ENCODE results near the gene RERE.

Gene RERE

DNA sequence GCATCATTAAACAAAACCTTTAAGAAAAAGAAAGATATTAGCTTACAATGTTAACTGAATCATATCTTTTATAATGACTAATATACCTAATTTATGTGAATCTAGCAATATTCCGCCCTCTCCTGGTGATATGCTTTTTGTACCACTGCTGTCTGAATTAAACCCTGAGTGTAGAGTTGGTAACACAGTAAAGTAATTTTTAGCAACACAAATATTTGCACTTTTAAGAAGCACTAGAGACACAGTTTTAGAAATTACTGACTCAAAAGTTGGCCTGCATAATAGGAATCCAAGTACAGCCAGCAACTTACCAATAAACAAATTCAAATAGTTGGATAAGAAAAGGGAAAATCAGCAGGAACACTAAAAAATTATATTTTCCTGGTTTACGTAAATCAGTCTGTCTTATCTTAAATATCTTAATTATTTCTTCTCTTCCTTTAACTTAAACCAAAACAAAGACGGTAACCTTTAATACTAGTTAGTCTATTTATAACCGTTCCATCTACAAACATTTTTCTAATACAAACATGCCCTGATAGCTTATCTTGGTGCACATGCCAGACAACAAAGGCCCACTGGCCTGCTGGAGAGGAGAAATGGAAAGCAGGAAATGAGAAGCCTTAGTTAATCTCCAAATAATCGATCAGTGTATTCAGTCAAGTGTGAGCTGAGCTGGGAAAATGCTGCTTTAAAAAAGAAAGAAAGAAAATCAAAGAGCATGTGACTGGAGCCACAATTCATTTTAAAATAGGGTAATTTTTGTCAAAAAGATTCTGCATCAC, 246.0 kb downstream of the RERE start:
- DNase-seq (ENCODE audit: low spot score): no peak

DNA sequence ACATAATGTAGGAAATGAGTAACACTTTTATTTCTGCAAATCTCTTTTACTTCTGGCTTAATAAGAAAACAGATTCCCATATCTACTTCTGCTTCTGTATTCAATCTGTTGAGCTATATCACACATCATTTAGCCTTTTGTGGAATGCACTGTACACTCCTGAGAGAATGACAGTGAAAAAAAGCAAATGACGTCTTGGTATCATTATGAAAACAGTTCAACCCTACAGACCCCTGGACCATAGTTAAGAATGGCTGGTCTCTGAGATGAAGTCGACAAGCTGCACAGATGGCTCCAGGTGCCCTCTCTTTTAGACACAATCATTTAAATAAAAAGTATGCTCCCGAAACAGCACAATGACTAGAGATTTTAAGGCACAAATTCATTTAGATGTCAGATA, 247.0 kb downstream of the RERE start:
- no peak for DNase-seq (ENCODE audit: low spot score)

DNA sequence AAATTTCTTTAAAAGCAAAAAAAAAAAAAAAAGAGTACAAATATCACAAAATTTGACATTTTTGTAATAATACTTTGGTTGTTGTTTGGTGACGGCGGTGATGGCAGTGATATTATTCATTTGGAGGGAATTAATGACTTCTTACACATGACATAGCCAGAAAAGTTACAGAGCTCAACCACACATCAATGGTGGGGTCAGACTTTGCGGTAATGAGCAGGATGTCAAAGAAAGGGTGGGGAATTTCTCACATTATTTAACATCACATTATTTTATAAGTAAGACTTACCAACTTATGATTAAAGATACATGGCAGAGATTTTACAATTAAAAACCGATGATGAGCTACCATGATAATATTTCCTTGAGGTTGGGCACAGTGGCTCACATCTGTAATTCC, 248.2 kb downstream of the RERE start:
- DNase-seq (ENCODE audit: low spot score): no peak

DNA sequence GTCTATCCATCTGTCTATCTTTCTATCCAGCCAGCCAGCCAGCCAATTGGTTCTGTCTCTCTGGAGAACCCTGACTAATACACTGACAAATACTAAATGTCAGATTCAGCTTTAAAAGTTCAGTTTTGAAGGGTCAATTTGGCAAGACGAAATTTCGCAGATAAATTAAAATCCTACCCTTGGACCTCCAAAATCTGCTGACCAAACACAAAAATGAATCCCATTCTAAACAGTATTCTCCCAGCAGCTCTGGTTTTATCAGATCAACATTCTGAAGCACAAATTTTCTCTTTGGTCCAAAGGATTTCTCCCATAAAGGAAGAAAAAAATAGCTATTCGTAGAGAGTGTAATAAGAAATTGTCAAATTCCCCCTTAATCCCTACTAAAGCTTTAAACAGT, 248.6 kb downstream of the RERE start:
- no peak for DNase-seq (ENCODE audit: low spot score)

DNA sequence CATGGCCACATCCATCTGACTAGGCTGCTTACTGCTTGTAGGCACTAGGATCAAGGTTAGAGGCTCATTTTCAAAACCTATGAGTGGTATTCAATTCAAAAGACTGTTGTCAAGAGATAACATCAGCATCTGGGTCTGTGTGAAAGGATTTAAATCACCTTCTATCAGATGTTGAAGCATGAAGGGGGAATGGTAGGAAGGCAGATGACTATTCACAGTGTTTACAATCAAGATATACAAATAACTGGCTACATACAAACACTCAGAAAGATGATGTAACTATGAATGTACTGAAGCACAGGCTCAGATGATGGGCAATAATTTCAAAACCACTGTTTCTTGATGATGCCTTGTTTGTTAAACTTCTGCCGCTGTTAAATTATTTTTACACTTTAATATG, 250.3 kb downstream of the RERE start:
- DNase-seq (ENCODE audit: low spot score): no peak

DNA sequence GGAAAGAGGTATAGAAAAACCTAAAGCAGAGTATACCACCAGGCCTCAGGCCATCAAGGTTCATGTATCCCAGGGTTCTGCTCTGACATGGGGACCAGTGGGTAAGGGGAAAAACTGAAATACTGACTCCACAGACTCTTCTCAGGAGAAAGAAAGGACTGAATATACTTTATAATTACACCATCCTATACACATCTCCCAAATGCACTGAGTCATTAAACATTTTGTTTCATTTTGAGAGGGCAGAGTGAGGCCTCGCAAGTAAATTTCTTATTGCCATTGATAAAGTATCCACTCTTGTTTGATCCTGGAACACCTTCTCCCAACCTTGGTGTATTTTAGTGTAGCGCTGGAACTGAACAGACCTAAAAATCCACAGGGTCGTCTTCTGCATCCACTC, 251.6 kb downstream of the RERE start:
- DNase-seq (ENCODE audit: low spot score): no peak

DNA sequence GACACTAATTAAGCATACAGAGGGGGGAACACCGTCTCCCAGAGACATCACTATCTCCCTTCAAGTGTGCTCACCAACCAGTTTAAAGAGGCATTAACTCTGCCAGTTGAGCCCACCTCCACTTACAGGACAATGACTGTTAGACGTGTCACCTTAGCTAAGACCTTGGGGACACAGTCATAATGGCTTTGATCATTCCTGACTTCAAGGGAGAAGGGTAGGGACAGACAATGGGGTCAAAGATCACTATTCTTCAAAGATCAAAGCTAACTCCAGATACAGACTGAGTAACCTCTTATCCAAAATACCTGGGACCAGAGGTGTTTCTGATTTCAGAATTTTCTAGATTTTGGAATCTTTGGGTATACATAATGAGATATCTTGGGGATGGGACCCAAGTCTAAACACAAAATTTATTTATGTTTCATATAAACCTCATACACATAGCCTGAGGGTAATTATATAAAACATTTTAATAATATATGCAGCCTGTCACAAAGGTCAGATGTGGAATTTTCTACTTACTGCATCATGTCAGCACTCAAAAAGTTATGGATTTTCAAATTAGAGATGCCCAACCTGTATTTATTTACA, 253.4 kb downstream of the RERE start:
- DNase-seq (ENCODE audit: low spot score): no peak

DNA sequence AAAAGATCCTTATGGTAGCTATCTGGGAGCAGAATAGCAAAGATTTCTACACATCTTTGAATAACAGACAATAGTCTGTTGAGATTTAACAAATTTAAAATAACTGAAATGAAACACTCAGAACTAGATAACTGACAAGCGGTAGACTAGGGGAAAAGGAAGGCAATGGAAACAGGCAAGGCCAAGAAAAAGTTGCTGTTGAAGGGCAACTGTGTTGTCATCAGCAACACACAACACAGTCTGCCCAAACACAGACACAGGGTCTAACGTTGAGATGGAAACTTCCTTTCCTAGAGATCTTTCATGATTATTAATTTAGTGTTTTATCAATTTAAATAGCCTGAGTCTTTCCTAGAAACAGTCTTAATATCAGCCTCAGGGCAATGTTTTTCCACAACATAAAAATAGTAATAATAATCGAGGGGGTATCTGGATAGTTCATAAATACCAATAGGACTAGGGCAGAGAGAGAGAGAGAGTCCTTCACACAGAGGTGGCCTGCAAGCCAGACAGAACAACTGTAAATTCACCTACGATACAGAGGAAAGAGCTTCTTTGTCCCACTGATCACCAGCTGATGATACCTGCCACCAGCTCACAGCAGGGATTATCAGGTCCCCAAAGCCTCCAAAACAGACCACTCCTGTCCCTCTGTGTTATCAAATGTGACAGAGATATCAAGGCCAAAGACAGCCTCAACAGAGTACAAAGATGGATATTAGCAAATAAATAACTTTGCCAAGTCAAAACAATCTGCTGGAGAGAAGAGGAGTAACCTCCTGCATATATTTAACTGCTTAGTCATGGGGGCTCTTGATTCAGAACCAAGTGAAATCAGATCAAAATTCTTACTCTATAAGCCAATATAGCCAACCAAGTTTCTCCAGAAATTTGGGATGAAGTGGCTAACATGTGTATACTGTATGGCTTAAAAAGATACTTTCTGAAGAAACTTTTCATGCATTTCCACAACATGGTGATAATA, 254.3 kb downstream of the RERE start:
- DNase-seq (ENCODE audit: low spot score): no peak

DNA sequence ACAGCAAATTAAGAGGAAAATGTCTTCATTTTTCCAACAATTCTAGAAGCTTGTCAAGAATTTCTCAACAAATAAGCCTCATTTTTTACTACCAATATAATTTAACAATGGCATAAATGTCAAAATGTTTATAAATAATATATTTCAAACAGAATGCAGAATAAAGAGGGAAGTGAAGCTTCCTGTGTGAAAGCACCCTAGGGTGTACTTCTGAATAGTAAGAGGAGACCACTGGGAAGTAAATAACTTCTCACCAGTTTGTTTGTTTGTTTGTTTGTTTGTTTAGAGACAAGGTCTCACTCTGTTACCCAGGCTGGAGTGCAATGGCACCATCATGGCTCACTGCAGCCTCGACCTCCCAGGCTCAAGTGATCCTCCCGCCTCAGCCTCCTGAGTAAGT, 255.2 kb downstream of the RERE start:
- peak; percentile 4 for DNase-seq (ENCODE audit: low spot score)

DNA sequence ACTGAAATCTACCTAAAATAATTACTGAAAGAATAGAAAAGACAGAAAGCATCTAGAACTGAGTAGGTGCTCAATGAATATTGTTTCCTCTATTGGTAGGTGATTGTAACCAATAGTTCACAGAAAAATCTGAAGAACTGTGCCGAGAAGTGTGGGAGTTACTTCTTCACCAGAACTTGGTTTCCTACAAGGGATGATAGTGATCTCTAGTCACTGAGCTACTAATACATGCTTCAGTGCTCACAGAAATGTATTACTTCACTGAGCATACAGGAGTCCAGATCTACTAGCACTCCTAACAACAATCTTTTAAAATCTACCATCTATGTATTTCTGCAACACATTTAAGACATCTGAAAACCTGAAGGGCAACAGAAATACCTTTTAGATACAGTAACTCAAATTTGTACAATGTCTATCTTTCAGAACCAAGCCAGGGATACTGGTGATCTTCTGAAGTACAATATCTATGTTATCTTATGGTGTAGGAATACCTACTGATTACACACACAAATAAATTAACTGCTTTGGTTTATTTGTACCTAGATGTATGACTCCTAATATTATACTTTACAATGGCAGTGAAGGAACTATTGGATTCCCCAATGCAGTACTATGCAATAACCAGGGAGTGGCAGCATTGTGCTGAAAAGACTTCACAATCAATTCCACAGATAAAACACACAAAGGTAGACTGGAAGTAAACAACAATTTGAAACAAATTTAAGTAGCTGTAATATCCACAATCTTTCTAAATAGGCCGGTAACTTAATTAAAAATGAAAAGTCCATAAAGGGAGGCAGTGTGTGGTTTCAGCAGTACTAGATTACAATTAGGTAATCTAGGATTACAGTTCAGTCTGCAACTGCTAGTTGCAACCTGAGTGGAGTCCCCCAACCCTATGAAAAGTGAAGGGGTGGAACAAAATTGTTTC, 256.6 kb downstream of the RERE start:
- DNase-seq (ENCODE audit: low spot score): peak; percentile 52

DNA sequence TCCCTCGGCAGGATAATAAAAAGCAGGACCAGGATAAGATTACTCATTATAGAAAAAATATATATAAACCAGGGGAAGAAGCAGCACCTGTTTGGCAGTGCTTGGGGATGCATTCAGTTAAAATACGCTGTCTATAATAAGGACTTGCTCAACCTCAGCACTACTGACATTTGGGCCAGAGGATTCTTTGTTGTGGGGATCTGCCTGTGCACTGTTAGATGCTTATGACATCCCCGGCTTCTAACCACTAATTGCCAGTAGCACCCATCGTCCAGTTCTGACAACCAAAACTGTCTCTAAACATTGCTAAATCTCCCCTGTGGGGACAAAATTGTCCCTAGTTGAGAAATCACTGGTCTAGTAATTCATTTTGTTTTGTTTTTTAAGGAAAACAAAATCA, 257.4 kb downstream of the RERE start:
- no peak for DNase-seq (ENCODE audit: low spot score)

DNA sequence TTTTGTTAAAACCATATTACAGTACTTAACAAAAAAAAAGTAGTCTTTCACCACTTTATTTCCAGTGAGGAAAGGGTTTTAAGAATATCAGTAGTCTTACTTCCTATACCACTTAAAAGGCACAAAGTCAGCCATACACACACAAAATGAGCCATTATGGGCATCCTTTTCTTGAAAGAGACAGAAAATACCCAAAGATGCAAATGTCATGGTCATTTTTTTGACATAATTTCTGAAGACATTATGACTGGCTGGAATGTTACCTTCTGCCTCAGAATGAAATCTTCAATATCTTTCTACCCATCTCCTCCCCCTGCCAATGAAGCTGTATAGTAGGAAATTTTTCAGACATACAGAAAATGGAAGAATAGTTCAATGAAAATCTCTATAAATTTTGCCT, 261.9 kb downstream of the RERE start:
- DNase-seq (ENCODE audit: low spot score): no peak

DNA sequence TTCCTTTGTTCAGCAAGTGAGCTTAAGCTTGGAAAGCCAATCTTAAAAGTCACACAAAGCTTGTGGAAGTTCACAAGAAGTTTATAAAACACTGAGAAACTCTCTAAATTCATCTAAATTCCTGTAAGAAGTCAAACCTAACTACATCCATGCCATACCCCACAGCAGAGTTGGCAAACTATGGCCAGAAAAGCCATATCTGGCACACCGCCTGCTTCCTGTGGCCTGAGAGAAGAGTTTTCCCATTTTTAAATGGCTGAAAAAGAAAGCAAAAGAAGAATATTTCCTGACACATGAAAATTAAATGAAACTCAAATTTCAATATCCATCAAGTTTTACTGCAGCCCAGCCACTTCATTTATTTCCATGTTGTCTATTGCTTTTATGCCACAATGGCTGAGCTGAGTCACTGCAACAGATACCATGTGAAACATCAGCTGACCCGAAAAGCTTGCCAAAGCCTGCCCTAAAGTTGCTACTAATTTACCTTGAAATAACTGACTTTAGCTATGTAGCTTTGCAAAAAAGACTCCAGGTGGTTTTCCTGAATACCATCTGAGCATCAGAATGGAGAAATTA, 262.4 kb downstream of the RERE start:
- no peak for DNase-seq (ENCODE audit: low spot score)

DNA sequence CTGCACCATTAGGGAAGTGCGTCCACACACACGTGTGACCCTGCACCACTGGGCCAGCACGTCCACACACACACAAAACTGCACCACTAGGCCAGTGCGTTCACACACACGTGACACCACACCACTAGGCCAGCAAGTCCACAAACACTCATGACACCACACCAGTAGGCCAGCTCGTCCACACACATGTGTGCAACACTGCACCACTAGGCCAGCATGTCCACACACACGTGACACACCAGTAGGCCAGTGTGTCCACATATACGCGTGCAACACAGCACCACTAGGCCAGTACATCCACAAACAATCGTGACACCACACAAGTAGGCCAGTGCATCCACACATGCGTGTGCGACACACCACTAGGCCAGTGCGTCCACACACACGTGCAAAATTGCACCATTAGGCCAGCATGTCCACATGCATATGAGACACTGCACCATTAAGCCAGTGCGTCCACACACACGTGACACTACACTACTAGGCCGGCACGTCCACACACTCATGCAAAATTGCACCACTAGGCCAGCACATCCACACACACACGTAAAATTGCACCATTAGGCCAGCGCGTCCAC, 264.5 kb downstream of the RERE start:
- no peak for DNase-seq (ENCODE audit: low spot score)

DNA sequence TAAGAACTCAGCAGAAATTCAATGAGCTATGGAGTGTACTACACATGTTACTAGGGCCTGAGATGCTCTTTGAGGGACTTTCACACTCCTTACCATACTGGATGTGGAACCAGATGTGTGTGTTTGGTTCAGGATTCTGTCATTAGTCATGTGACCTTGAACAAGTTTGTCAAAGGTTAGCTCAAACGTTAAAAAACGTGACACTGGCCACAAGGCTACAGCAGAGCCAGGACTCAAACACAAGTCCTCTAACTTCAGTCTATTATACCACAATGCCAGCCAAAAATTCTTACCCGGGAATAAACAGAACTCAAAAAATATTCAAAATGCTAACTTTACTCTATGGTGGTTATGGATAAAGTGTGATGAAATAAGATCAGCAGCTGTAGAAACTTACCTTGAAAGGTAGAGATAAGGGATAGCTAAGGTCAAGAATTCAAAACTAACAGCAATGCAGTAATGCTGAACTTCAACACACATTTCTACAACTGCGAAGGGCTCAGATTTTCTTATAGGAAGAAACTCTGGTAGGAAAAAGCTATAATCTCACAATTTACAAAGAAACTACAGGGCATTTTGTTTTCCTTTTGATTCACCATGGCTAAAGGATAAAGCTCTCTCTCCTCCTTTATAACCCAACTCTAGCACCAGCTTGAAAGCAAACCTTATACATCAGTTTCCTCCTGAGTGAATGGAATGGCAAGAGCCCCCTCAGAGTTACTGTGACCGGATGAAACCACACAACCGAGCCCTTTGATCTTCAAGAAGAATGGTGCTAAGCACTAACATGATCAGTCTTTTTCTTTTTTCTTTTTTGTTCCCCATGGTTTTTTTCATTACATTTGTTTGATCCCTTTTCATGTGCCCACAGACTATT, 265.6 kb downstream of the RERE start:
- no peak for DNase-seq (ENCODE audit: low spot score)

DNA sequence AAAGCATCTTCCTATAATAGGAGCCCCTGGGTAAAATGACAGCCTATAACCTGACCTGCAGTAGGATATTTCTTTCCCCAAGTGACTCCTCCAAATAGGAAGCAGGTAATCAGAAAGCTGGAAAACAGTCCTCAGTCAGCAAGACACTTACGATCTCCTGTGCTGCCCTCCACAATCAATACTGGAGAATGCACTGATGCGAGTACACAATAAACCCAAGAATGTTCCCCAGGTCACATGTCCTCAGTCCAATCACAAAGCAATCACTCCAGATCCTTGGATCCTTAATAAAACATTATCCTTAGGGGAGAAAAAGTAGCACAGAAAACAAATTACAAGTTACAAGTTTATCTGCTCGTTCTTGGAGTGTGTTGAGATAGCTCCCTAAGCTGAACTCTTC, 266.4 kb downstream of the RERE start:
- no peak for DNase-seq (ENCODE audit: low spot score)

DNA sequence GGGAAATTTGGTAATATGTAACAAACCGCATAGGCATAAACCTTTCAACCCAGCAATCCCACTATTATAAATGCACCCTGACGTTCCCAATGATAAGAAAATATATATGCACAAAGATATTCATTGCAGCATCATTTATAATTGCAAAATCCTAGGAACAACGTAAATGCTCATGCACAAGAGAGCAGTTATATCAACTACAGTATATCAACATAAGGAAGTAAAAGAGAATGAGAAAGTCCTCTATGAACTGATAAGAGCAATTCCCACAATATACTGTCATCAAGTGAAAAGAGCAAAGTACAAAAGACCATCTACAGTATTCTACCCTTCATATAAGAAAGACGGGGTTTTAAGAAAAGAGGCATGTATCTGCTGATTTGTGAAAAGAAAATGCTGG, 269.6 kb downstream of the RERE start:
- DNase-seq (ENCODE audit: low spot score): no peak

DNA sequence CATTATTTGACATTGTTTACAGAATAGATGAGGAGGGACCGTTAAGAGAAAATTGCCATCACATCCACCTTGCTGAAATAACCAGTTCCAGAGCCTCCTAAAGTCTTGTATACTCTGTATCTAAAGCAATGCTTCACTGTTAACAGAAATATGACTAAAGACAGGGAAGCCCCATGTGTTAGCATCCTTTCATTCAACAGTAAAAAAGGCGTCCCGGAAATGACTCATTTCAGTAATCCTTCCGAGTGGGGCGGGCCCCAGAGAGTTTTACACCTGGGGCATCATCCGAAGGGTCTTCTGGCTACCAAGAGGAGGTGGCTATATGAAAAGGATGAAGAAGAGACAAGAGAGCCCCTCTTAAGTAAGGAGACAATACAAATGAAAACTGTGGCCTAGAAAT, 272.4 kb downstream of the RERE start:
- no peak for DNase-seq (ENCODE audit: low spot score)

DNA sequence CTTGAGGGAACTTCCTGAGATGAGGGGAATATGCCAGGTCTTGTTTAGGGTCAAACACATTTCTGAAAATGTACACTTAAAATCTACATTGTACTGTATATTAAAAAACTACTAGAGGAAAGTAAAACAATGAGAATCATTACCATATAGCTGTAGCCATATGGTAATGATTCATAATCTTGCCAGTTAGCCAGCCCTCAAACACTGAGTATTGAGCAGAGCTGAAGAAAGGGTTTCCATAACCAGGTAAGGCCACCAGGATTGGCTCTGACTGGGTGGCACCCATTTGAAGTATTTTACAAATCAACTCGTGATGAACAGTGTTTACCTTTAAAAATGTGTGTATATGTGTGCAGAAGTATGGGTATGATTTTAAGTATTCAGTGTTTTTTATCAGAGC, 272.8 kb downstream of the RERE start:
- DNase-seq (ENCODE audit: low spot score): no peak

DNA sequence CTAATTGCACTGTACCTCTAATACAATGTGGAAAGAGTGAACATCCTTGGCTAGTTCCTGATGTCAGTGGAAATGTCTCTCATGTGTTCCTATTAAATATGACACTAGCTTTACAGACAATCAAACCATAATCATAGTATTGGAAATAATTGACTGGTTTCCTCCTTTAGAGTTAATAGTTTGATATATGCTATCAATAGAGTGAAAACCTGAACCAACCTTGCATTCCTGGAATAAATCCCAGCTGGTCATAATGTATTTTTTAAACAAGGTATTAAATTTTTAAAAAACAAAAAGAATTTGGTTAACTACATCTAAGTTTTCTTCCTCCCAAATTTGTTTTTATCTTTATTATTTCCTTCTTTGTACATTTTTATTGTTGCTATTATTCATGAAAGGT, 273.5 kb downstream of the RERE start:
- DNase-seq (ENCODE audit: low spot score): no peak

Data from germinal center (tissue), 1 donor.